ENCODE measurements around the gene FKRP. TPM values are rescaled to one million over a fixed set of nuclear protein-coding genes. Genes with fewer than 3 reads are reported as not detected.

FKRP gene
- total and polyA plus RNA-seq, 2 donors from 2014 or later: 11.8 to 20.5 TPM

DNA sequence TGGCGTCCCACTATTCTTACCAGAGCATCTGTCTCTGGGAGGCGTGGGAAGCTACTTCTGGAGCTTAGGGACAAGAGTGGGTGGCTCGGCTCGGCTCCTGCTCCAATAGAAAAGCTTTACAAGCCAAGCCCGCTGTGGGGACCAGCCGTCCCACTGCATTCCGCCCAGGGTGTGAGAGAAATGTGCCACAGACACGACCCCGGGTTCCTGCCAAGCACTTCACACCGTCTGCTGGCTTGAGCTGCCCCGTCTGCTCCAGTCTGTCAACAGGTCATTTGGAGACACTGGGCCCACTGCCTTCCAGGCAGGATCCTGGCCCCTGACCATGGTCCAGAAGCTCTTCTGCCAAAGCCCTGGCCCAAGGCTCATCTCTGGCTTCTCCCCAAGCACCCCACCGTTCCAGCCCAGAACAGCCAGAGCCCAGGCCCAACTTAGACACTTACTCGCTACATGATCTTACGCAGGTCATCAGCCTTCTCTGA is 6.5 kb upstream of the FKRP start:
- DNase-seq (peak in 1 of 5 donors; percentile 59), FAIRE-seq (no peak)
- Histone ChIP-seq H3K4me1 (ENCODE audit: control insufficient read depth in 2 of 3, insufficient read depth in 2 of 3, low read depth in 1 of 3, low read length in 3 of 3) (peaks cover 0 to 12% (median 0%) of the 10 kb centered on the region in 3 donors), H3K27me3 (ENCODE audit: control insufficient read depth, insufficient read depth, low read length) (no peaks in the 10 kb centered on the region), H3K9ac (ENCODE audit: low read length in 3 of 3) (no peak overlapping the region), H3K27ac (ENCODE audit: low read depth in 2 of 2, low read length in 2 of 2) (no peak overlapping the region), H3K36me3 (ENCODE audit: control insufficient read depth in 2 of 3, insufficient read depth in 3 of 3, low read length in 3 of 3) (peaks cover 0 to 9% (median 8%) of the 10 kb centered on the region in 3 donors), H3K9me3 (ENCODE audit: control insufficient read depth in 2 of 3, insufficient read depth in 1 of 3, low read length in 3 of 3) (no peaks in the 10 kb centered on the region), H3K4me3 (ENCODE audit: low read length in 3 of 3) (no peak overlapping the region)
- TF ChIP-seq, protein P1, sequence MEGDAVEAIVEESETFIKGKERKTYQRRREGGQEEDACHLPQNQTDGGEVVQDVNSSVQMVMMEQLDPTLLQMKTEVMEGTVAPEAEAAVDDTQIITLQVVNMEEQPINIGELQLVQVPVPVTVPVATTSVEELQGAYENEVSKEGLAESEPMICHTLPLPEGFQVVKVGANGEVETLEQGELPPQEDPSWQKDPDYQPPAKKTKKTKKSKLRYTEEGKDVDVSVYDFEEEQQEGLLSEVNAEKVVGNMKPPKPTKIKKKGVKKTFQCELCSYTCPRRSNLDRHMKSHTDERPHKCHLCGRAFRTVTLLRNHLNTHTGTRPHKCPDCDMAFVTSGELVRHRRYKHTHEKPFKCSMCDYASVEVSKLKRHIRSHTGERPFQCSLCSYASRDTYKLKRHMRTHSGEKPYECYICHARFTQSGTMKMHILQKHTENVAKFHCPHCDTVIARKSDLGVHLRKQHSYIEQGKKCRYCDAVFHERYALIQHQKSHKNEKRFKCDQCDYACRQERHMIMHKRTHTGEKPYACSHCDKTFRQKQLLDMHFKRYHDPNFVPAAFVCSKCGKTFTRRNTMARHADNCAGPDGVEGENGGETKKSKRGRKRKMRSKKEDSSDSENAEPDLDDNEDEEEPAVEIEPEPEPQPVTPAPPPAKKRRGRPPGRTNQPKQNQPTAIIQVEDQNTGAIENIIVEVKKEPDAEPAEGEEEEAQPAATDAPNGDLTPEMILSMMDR (IDR thresholded peaks at IDR 0.05; ENCODE audit: borderline replicate concordance, extremely low read depth, insufficient read depth): no peak
- intact Hi-C loops (cut with DNase I): no loop called here

DNA sequence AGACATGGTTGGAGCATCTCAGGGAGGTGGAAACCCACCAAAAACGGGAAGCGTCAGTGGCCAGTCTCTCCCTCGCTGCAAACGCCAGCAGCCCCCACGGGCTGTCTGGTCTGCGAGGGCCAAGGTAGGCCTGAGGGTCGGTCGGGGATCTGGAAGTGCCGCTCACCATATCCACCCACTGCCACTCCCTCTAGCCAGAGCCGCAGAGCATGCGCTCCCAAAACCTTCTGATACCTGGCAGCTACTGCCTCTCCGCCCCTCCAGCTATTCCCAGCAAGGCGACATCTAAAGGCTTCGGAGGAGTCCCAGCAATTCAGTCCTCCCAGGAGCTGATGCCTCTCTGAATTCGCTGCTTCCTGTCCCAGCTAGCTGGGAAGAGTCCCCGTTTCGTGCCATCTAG is 4.4 kb upstream of the FKRP start:
- H3K9ac ChIP-seq (ENCODE audit: low read length in 3 of 3): no peak overlapping the region
- H3K4me3 ChIP-seq (ENCODE audit: low read length in 3 of 3): no peak overlapping the region
- H3K27ac ChIP-seq (ENCODE audit: low read depth in 2 of 2, low read length in 2 of 2): no peak overlapping the region
- peaks cover 0 to 18% (median 7%) of the 10 kb centered on the region in 3 donors for H3K4me1 ChIP-seq (ENCODE audit: control insufficient read depth in 2 of 3, insufficient read depth in 2 of 3, low read depth in 1 of 3, low read length in 3 of 3)
- H3K9me3 ChIP-seq (ENCODE audit: control insufficient read depth in 2 of 3, insufficient read depth in 1 of 3, low read length in 3 of 3): no peaks in the 10 kb centered on the region
- TF ChIP-seq, protein P1 (IDR thresholded peaks at IDR 0.05; ENCODE audit: borderline replicate concordance, extremely low read depth, insufficient read depth): no peak
- no peak for DNase-seq
- H3K27me3 ChIP-seq (ENCODE audit: control insufficient read depth, insufficient read depth, low read length): no peaks in the 10 kb centered on the region
- FAIRE-seq: no peak
- intact Hi-C loops (cut with DNase I): no loop called here
- H3K36me3 ChIP-seq (ENCODE audit: control insufficient read depth in 2 of 3, insufficient read depth in 3 of 3, low read length in 3 of 3): peaks cover 0 to 9% (median 8%) of the 10 kb centered on the region in 3 donors

DNA sequence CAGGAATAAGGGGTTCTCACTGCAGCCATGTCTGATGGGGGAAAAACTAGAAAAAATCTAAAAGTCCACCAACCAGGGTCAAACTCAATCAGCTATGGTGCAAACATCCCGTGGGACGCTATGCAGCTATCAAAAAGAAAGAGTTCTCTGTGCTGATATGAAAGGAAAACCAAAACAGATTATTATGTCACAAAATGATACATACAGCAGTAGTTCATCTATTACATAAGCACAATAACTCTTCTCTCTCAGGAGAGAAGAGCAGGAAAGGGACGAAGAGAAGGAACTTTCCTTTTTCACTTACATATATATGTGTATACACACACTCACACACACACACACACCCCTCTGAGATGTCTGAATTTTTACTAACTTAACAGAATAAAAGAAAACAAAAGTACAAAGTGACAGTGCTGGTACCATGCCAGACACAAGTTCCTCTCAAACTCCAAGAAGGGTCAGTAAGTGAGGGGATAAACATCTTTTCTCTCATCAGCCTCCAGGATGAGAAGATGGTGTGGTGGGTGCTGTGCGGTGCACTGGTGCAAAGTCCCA is 2.9 kb upstream of the FKRP start:
- DNase-seq (no peak), FAIRE-seq (no peak)
- intact Hi-C loops (cut with DNase I): no loop called here
- TF ChIP-seq, protein P1 (IDR thresholded peaks at IDR 0.05; ENCODE audit: borderline replicate concordance, extremely low read depth, insufficient read depth): no peak
- no peak overlapping the region for H3K27ac ChIP-seq (ENCODE audit: low read depth in 2 of 2, low read length in 2 of 2)
- H3K9ac ChIP-seq (ENCODE audit: low read length in 3 of 3): no peak overlapping the region
- H3K9me3 ChIP-seq (ENCODE audit: control insufficient read depth in 2 of 3, insufficient read depth in 1 of 3, low read length in 3 of 3): no peaks in the 10 kb centered on the region
- peaks cover 0 to 8% (median 5%) of the 10 kb centered on the region in 3 donors for H3K36me3 ChIP-seq (ENCODE audit: control insufficient read depth in 2 of 3, insufficient read depth in 3 of 3, low read length in 3 of 3)
- no peaks in the 10 kb centered on the region for H3K27me3 ChIP-seq (ENCODE audit: control insufficient read depth, insufficient read depth, low read length)
- H3K4me3 ChIP-seq (ENCODE audit: low read length in 3 of 3): no peak overlapping the region
- H3K4me1 ChIP-seq (ENCODE audit: control insufficient read depth in 2 of 3, insufficient read depth in 2 of 3, low read depth in 1 of 3, low read length in 3 of 3): peaks cover 0 to 18% (median 7%) of the 10 kb centered on the region in 3 donors
